Stimulated activated CD4-positive, alpha-beta T cell treated with anti-CD3 and anti-CD28 coated beads, Interleukin-1b, Interleukin-23, amount 100 ng/mL, for 4 hours (primary cell): ENCODE measurements around the gene SCN4B.

Experiments
- DNase-seq, 2 donors: peaks; one replicate each; pipeline ENCODE4 v3.0.0-alpha.2; 2020; ENCODE audit warnings: low read depth in 2 of 2

SCN4B gene

DNA sequence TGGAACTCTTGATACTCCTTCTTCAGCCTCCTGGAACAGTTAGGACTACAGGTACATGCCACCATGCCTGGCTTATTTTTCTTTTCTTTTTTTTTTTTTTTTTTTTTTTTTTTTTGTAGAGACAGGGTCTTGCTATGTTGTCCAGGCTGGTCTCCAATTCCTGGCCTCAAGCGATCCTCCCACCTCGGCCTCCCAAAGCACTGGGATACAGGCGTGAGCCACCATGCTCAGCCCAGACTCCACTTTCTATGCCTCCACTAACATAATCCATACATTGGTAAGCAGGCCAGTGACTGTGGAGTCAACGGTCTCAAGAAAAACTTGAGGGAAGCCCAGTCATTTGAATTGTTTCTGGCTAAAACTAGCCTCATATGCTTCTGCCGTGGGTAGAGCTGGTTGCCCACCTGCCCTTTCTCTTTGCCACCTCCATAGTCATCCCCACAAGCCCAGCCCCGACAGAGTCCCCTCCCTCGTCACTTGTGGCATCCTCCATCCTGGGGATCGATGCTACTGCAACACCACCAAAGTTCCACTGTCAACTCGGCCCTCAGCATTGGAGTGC lies 21.5 kb upstream of the SCN4B start:
- no peak for DNase-seq

- DNase-seq: no peak
Observed at GRCh38 chr11:118172356-118172755, 19.7 kb upstream of the SCN4B start.

- peak; percentile 63 to 67 for DNase-seq
Observed at GRCh38 chr11:118171269-118172062, 18.8 kb upstream of the SCN4B start.

DNA sequence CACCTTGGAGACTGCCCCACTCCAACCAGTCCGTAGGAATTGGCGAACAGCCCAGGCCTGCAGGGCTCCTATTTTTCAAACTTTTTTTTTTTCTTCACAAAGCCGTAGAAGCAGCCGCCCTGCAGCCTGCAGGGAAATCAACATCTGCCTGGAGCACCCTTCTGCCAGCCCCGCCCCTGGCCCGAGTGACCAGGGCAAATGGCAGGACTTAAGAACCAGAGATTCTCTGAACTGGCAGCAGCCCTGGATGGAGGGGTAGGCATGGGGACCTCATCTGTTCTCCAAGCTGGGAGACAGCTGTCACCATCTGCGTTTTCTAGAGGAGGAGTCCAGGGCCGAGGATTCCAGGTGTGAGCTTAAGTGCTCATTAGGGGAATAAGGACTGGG lies 18.3 kb upstream of the SCN4B start:
- DNase-seq: no peak

DNA sequence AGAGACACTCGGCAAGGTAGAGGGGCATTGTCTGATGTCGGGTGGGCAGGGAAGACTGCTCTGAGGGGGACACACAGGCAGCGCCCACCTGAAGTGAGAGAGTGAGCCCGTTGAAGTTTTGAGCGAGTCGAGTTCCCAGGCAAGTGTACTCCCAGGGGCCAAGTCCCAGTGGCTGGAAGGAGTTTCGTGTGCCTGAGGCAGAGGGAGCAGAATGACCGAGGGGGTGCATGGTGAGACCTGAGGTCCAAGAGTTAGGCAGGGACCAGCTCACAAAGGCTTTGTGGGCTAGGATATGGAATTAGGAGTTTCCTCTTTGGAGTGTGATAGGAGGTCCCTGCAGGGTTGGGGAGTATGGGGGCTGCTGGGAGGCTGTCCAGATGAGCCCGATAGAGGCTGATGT lies 17.6 kb upstream of the SCN4B start:
- DNase-seq: no peak

- no peak for DNase-seq
Observed at GRCh38 chr11:118169300-118170140, 16.9 kb upstream of the SCN4B start.

GRCh38 chr11:118168751-118169150 lies 16.1 kb upstream of the SCN4B start:
- no peak for DNase-seq

DNA sequence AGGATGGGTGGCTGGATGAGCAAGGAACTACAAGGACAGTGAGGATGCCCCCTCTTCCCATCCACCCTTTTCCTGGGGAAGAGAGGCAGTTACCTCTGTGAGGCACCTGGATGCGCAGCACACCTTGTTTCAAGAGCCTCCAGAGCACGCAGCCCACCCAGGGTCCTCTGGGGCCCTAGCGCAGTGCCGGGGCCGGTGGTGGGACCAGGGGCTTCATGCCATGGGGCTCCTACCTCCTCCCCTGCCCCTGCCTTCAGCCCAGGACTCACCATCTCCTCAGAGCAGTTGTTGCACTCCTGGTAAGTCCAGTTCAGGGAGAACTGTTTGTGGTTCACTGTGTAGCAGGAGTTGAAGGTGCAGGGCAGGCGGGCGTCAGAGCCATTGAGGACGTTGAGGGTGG lies 15.7 kb upstream of the SCN4B start:
- DNase-seq: no peak

GRCh38 chr11:118167906-118168305 lies 15.3 kb upstream of the SCN4B start:
- DNase-seq: no peak

DNA sequence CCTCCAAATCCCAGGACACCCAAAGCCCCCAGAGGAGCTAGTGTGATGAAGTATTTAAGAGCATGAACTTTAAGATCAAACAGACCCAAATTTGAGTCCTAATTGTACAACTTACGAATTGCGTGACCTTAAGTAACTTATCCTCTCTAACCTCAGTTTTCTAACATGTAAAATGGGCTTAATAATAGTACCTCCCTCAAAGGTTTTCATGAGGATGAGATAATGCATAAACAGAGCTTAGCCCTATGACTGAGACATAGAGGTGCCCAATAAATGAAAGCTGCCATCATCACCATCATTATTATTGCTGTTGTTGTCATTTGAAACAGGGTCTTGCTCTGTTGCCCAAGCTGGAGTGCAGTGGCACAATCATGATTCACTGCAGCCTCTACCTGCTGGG lies 14.6 kb upstream of the SCN4B start:
- DNase-seq: no peak

DNA sequence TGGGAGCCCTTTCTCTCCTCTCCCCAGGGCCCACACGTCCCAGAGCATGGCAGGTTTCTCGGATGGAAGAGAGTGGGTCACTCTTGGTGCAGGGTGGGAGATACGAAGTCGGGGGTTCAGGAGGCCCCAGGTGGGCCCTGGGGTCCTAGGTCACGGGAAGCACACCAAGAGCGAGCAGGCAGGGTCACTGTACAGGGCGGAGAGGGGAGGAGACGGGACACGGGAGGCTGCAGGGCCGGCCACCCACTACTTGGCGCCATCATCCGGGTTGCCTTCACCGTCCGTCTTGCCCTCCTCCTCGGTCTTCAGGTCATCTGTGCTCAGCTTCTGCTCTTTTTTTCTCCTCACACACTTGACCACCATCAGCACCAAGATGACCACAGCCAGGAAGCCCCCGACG lies 14.0 kb upstream of the SCN4B start:
- DNase-seq: no peak

GRCh38 chr11:118164885-118165284 lies 12.3 kb upstream of the SCN4B start:
- DNase-seq: no peak

GRCh38 chr11:118163494-118163893 lies 10.9 kb upstream of the SCN4B start:
- DNase-seq: no peak

GRCh38 chr11:118162846-118163245 lies 10.2 kb upstream of the SCN4B start:
- no peak for DNase-seq

- DNase-seq: no peak
Observed at GRCh38 chr11:118161786-118162185, 9.2 kb upstream of the SCN4B start.

- DNase-seq: no peak
Observed at GRCh38 chr11:118157186-118157895, 4.7 kb upstream of the SCN4B start.

GRCh38 chr11:118156531-118157185 lies 4.0 kb upstream of the SCN4B start:
- no peak for DNase-seq

GRCh38 chr11:118155776-118156530 lies 3.3 kb upstream of the SCN4B start:
- DNase-seq: no peak

GRCh38 chr11:118154641-118155040 lies 2.0 kb upstream of the SCN4B start:
- no peak for DNase-seq

DNA sequence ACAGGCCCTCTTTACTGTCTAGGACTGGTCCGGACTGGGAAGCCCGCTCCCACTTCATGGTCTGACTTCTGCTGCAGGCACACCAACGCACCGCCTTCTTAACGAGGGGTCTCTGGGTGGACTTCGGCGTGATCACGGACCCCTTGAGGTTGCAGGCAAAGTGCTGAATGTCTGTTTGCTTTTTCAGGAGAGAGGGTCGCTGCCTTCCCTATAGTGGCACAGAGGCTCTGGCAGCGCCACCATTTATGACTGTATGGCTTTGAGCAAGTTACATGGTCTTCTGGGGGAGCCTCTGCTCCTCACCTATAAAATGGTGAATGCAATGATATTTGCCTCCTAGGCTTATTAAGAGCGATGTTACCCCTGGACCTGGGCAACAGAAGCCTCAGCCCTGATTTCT lies 1.4 kb upstream of the SCN4B start:
- DNase-seq: no peak

DNA sequence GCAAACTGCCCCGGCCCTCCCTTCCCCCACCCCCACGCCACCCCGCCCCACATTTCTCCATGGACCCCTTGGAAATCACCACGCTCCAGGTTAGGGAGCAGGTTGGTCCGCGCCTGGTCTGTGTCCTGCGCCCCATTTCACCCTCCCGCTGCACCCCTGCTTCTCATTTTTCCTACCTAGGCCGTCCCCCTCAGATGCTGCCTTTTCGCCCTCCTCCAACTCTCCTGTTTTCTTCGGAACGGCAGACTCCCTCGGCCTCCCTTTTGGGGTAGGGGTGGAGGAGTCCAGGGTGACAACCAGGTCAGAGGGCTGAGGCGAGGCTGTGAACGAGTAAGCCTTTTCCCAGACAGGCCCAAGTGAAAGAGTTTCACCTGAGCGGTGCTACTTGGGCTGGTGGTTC lies 893 bp upstream of the SCN4B start:
- no peak for DNase-seq
